Thoracic aorta (tissue), 2 donors: ENCODE data around the gene NAA50. TPM values are rescaled to one million over a fixed set of nuclear protein-coding genes. Genes with fewer than 3 reads are reported as not detected.

Experiments
- ATAC-seq: fragments of 150-250 bp; one replicate; pipeline ENCODE4 v1.8.0; 2017; ENCODE audit warnings: low read depth; ENCODE audit not compliant: insufficient number of reproducible peaks, low FRiP score
- DNase-seq: peaks from one replicate; pipeline ENCODE4 v3.0.0-alpha.2; 2020; ENCODE audit warnings: low spot score
- H3K27ac ChIP-seq, 2 donors: fragments of 200-600 bp; sonication (generic); 1 replicate in 1 of 2; 2 replicates in 1 of 2; pipeline ENCODE4 v1.5.1; 2016; ENCODE audit warnings: mild to moderate bottlenecking in 2 of 2, moderate library complexity in 2 of 2
- H3K27me3 ChIP-seq: fragments of 200-600 bp; sonication (generic); replicated peaks from 2 replicates; pipeline ENCODE4 v1.6.0; 2016; ENCODE audit warnings: mild to moderate bottlenecking; ENCODE audit not compliant: insufficient read depth
- H3K36me3 ChIP-seq: fragments of 200-600 bp; sonication (generic); one replicate; pipeline ENCODE4 v1.5.1; 2016
- H3K4me1 ChIP-seq, 2 donors: fragments of 200-600 bp; sonication (generic); 1 replicate in 1 of 2; 2 replicates in 1 of 2; pipeline versions ENCODE4 v1.5.1 to v1.6.0; 2016; ENCODE audit warnings: low read depth in 2 of 2, mild to moderate bottlenecking in 1 of 2; ENCODE audit not compliant: control insufficient read depth in 1 of 2
- H3K4me3 ChIP-seq: fragments of 200-600 bp; sonication (generic); 2 replicates; pipeline ENCODE4 v1.5.1; 2016; ENCODE audit warnings: mild to moderate bottlenecking
- H3K9me3 ChIP-seq: fragments of 200-600 bp; sonication (generic); 2 replicates; pipeline ENCODE4 v1.5.1; 2016
- CTCF ChIP-seq: fragments of 200-600 bp; sonication (generic); IDR thresholded peaks from one replicate; pipeline ENCODE4 v1.5.1; 2019; ENCODE audit warnings: antibody characterized with exemption
- total RNA-seq, 2 donors: library from RNA; depleted of rRNA; stranded (reverse); fragments of >200 nt; gene quantifications; one replicate each; pipeline versions ENCODE4 v1.1.0 to v1.2.3, GENCODE V29; 2016

NAA50 gene
- total RNA-seq, 2 donors from 2014 or later: 58.3 to 78.2 TPM

DNA sequence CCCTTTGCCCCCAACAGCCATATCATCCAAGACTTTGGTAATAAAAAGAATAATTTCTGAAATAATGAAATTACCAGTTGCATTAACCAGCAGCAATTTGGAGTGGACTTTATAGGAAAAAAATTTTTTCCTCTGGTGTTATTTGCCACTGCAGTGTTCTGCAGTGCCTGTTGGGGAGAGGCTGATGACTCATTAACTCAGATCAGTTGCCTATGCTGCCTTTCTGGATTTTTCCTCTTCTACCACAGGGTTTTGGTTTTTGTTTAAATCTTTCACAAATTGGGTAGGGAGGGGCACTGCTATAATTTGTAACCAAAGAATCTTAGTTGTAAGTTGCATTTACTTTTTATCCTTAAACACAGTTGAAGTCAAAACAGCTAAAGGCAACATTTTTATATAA, 23.5 kb upstream of the NAA50 start:
- DNase-seq: no peak

DNA sequence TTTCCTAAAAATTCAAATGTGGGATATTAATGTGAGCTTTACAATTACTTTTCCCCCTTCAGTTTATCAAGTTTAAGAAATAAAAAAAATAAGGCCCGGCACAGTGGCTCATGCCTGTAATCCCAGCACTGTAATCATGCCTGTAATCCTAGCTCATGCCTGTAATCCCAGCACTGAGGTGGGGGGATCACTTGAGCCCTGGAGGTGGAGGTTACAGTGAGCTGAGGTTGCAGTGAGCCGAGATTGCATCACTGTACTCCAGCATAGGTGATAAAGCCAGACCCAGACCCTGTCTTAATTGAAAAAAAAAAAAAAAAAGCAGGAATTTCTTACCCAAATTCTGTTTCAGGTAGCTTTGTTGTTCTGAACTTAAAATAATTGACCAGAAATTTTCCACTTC, 18.6 kb upstream of the NAA50 start:
- Histone ChIP-seq H3K36me3 (no peaks in the 10 kb centered on the region), H3K4me3 (no peak overlapping the region), H3K4me1 (no peaks in the 10 kb centered on the region), H3K27me3 (no peaks in the 10 kb centered on the region), H3K9me3 (no peaks in the 10 kb centered on the region), H3K27ac (no peak overlapping the region)
- ATAC-seq (no peak), DNase-seq (no peak)
- TF ChIP-seq CTCF: no peak

More for the DNA sequence above, 23.5 kb upstream of the NAA50 start:
- H3K36me3 ChIP-seq: no peaks in the 10 kb centered on the region
- no peak overlapping the region for H3K27ac ChIP-seq
- no peak for TF ChIP-seq CTCF
- H3K4me3 ChIP-seq: no peak overlapping the region
- ATAC-seq: peak; percentile 67
- no peaks in the 10 kb centered on the region for H3K9me3 ChIP-seq
- H3K4me1 ChIP-seq: no peaks in the 10 kb centered on the region
- no peaks in the 10 kb centered on the region for H3K27me3 ChIP-seq

GRCh38 chr3:113758389-113759024, 12.5 kb upstream of the NAA50 start:
- no peak overlapping the region for H3K27ac ChIP-seq
- TF ChIP-seq CTCF: no peak
- ATAC-seq: no peak

DNA sequence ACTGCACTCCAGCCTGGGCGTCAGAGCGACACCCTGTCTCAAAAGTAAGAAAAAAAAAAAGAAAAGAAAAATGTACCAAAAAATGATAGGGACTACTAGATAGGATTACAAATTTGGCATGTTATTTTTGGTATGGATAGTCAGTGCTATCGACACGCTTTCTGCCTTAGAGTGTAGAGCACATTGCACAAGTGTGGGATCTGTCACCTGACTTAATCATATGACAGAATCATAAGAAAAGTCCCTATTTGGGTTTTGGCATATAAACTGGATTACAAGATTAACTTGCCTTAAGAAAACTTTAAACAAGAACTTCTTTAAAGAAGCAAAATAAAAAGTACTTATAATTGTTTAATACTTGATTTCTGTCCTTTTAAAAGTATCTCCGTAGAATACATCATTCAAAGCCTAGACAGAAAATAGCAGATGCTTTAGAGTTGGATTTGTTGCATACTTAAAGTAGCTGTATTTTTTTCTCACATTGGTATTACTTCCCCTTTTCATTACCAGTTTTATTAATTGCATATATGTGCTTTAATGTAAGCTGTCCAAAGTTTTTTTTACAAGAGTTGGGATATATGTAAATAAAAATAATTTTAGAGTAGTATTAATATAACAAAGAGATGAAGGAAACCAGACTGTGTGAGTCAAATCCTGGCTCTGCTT, 8.6 kb upstream of the NAA50 start:
- Histone ChIP-seq H3K27ac (no peak overlapping the region), H3K9me3 (no peaks in the 10 kb centered on the region), H3K4me3 (no peak overlapping the region), H3K4me1 (peaks cover 5 to 7% of the 10 kb centered on the region in 2 donors), H3K27me3 (no peaks in the 10 kb centered on the region), H3K36me3 (no peaks in the 10 kb centered on the region)
- DNase-seq (no peak), ATAC-seq (no peak)
- TF ChIP-seq CTCF: no peak

More at GRCh38 chr3:113758389-113759024, 12.5 kb upstream of the NAA50 start:
- no peak for DNase-seq
- Histone ChIP-seq H3K36me3 (no peaks in the 10 kb centered on the region), H3K4me3 (no peak overlapping the region), H3K4me1 (peaks cover 0 to 5% of the 10 kb centered on the region in 2 donors), H3K27me3 (no peaks in the 10 kb centered on the region), H3K9me3 (no peaks in the 10 kb centered on the region)

DNA sequence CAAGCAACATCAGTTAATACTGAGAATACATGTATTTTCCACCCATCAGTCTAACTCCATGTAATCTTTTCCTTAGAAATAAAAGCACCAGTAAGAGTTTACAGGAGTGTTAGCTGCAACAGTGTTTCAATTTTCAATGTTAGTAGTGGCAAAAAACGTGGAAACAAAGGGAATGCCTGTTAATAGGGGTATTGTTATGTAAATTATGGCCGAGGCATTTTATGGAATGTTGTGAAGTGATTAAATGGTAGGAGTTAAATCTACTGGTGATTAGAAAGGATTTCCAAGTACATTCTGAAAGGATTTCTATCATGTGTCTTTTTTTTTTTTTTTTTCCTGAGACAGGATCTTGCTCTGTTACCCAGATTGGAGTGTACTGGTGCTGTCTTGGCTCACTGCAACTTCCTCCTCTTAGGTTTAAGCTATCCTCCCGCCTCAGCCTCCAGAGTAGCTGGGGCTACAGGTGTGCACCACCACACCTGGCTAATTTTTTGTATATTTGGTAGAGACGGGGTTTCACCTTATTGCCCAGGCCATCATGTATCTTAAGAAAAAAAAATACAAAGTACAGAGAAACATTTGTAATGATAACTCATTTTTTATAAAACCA, 7.4 kb upstream of the NAA50 start:
- H3K4me1 ChIP-seq: peaks cover 5 to 13% of the 10 kb centered on the region in 2 donors
- H3K27me3 ChIP-seq: no peaks in the 10 kb centered on the region
- no peak for TF ChIP-seq CTCF
- no peak overlapping the region for H3K4me3 ChIP-seq
- ATAC-seq: no peak
- no peaks in the 10 kb centered on the region for H3K9me3 ChIP-seq
- DNase-seq: no peak
- no peak overlapping the region for H3K27ac ChIP-seq
- H3K36me3 ChIP-seq: no peaks in the 10 kb centered on the region
